ENCODE measurements around the gene IFITM1. TPM values are rescaled to one million over a fixed set of nuclear protein-coding genes. Genes with fewer than 3 reads are reported as not detected.
"Not testable (repeated sequence)": the region's sequence is repeated elsewhere in the genome, so short reads cannot be mapped to it uniquely, and the experiment has no call there.

Gene IFITM1
- total and polyA plus RNA-seq, 3 experiments from 2014 or later, result 70.7 to 2,153 (median 75.9) TPM

DNA sequence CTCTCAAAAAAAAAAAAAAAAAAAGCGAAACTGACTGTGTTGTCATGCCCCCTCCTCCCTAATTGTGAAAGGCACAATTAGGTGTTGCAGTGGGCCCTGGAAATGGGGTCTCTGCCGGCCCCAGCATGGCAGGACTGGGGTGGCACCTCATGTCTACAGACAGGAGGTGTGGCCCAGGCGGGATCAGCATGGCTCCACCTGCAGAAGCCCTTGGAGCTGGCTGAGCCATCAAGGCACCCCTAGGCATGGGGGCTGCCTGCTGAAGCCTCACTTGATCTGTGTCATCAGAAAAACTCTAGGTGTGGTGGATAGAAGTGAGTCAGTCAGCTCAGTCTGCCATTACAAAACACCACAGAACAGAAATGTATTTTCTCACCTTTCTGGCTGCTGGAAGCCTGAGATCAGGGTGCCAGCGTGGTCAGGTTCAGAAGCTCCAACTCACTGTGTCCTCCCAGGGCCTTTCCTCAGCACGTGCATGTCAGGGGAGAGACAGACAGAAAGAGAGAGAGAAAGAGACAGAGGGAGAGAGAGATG lies 45.4 kb downstream of the IFITM1 start:
- CTCF ChIA-PET, result interaction anchor here (0.8 to 1.6 kb wide), 4 partner anchors 8 to 54 kb away, joined by 3 to 4 read pairs (median 3); no protein-coding TSS in a partner anchor
- Mint-ChIP-seq H3K27ac (peak overlapping the region in 7 of 8 donors; percentile 38 to 99 (median 83)), H3K4me1 (peaks cover 23 to 24% (median 23%) of the 10 kb centered on the region in 3 donors), H3K9me3 (peaks cover 0 to 3% (median 0%) of the 10 kb centered on the region in 5 donors), H3K27me3 (no peaks in the 10 kb centered on the region), H3K36me3 (no peaks in the 10 kb centered on the region), H3K4me3 (peak overlapping the region in 2 of 7 donors; percentile 53 to 89)
- POLR2A ChIA-PET, result no interaction called here
- no peaks in the 10 kb centered on the region for H3K36me3 ChIP-seq (ENCODE audit: insufficient read depth, low read length)
- H3K4me1 ChIP-seq (ENCODE audit: insufficient read depth, low read length), result peaks cover 22% of the 10 kb centered on the region
- H3K4me3 ChIP-seq (ENCODE audit: low read length), result no peak overlapping the region
- H3K9me3 ChIP-seq (ENCODE audit: low read length), result no peaks in the 10 kb centered on the region
- peak in 2 of 5 donors; percentile 55 to 71 for DNase-seq
- H3K27me3 ChIP-seq (ENCODE audit: insufficient read depth, low read length, poor library complexity, severe bottlenecking), result no peaks in the 10 kb centered on the region
- no peak overlapping the region for H3K27ac ChIP-seq (ENCODE audit: low read depth, low read length)

DNA sequence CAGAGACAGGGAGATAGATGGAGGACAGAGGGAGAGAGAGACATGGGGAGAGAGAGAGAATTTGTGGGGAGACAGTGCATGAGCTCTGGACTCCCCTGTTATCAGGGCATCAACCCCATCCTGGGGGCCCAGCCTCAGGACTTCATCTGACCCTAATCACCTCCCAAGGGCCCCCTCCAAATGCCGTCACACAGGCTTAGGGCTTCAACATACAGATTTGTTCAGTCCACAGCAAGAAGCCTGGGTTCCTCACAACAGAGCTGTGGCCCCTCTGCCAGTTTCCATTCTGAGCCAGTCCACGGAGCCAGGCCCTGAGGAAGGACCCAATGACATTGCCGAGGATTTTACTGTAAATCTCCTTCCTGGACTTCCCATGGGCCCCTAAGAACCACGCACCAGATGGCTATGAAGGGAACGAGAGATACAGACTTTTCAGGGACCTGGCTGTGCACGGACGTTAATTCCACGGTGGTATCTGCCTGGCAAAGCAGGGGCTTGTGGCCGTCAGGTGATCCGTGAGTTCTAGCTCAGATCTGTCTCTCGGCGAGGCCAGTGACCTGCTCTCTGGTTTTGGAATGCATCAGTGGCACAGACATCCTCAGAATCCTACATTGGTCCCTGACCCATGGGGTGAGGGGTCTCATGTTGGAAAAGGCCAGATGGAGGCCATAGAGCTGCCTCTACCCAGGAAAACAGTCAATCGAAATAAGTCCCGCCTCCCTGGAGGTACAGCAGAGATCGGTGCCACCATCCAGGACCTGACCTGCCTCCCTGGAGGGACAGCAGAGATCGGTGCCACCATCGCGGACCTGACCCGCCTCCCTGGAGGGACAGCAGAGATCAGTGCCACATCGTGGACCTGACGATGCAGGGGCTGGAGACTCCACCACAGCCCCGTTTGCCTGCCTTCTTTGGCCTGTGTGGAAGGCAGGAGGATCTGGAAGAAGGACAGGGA lies 46.8 kb downstream of the IFITM1 start:
- H3K36me3 Mint-ChIP-seq, result no peaks in the 10 kb centered on the region
- peak in 1 of 5 donors; percentile 33 for DNase-seq
- Histone ChIP-seq H3K36me3 (ENCODE audit: insufficient read depth, low read length) (no peaks in the 10 kb centered on the region), H3K9me3 (ENCODE audit: low read length) (no peaks in the 10 kb centered on the region), H3K4me3 (ENCODE audit: low read length) (no peak overlapping the region), H3K27me3 (ENCODE audit: insufficient read depth, low read length, poor library complexity, severe bottlenecking) (no peaks in the 10 kb centered on the region), H3K4me1 (ENCODE audit: insufficient read depth, low read length) (peaks cover 19% of the 10 kb centered on the region), H3K27ac (ENCODE audit: low read depth, low read length) (no peak overlapping the region)
- H3K27ac Mint-ChIP-seq, result peak overlapping the region in 1 of 8 donors; percentile 38
- H3K4me3 Mint-ChIP-seq, result no peak overlapping the region
- POLR2A ChIA-PET, result no interaction called here
- CTCF ChIA-PET, result interaction anchor here (1.0 to 1.6 kb wide), 3 partner anchors 43 to 110 kb away, joined by 3 to 5 read pairs (median 3); no protein-coding TSS in a partner anchor
- H3K9me3 Mint-ChIP-seq, result peaks cover 0 to 3% (median 0%) of the 10 kb centered on the region in 5 donors
- peaks cover 0 to 4% of the 10 kb centered on the region in 2 donors for H3K27me3 Mint-ChIP-seq
- H3K4me1 Mint-ChIP-seq, result peaks cover 14 to 17% (median 15%) of the 10 kb centered on the region in 3 donors

DNA sequence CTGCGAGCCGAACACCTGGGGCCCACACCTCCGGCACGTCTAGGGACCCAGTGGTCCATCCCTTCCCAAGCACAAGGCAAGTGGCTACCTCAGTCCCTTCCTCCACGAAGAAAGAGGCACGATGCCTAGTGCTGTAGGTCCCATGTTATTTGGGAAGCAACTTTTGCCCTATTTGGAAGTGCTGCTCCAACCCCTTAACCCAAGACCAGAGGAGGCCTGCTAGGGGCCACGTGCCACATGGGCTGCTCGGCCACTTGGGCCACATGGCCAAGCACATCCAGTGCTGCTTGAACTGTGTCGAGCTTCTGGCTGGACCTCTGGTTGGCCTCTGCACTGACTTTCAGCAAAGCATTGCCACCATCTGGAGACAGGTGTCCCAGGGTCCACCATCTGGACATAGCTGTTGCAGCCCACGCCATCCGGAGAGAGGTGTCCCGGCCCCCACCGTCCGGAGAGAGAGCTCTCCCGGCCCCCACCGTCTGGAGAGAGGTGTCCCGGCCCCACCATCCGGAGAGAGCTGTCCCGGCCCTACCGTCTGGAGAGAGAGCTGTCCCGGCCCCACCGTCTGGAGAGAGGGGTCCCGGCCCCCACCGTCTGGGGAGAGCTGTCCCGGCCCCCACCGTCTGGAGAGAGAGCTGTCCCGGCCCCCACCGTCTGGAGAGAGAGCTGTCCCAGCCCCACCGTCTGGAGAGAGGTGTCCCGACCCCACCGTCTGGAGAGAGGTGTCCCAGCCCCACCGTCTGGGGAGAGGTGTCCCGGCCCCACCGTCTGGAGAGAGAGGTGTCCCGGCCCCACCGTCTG lies 49.0 kb downstream of the IFITM1 start:
- peak in 1 of 5 donors; percentile 46 for DNase-seq
- peaks cover 15% of the 10 kb centered on the region for H3K27me3 ChIP-seq (ENCODE audit: insufficient read depth, low read length, poor library complexity, severe bottlenecking)
- CTCF ChIA-PET, result interaction anchor here (1.1 to 3.7 kb wide), 13 partner anchors 7 to 155 kb away, joined by 3 to 32 read pairs (median 5); partner anchors contain the start of genes BET1L, IFITM2, PGGHG and PTDSS2
- POLR2A ChIA-PET, result no interaction called here
- H3K27ac Mint-ChIP-seq, result peak overlapping the region in 3 of 8 donors; percentile 42 to 54 (median 46)
- H3K36me3 ChIP-seq (ENCODE audit: insufficient read depth, low read length), result no peaks in the 10 kb centered on the region
- no peak overlapping the region for H3K4me3 ChIP-seq (ENCODE audit: low read length)
- H3K4me3 Mint-ChIP-seq, result peak overlapping the region in 1 of 7 donors; percentile 27
- H3K27ac ChIP-seq (ENCODE audit: low read depth, low read length), result no peak overlapping the region
- H3K27me3 Mint-ChIP-seq, result peaks cover 15 to 22% of the 10 kb centered on the region in 2 donors
- H3K36me3 Mint-ChIP-seq, result no peaks in the 10 kb centered on the region
- H3K4me1 ChIP-seq (ENCODE audit: insufficient read depth, low read length), result peaks cover 19% of the 10 kb centered on the region
- H3K9me3 ChIP-seq (ENCODE audit: low read length), result no peaks in the 10 kb centered on the region
- peaks cover 0 to 3% (median 0%) of the 10 kb centered on the region in 5 donors for H3K9me3 Mint-ChIP-seq
- H3K4me1 Mint-ChIP-seq, result peaks cover 17 to 21% (median 18%) of the 10 kb centered on the region in 3 donors

DNA sequence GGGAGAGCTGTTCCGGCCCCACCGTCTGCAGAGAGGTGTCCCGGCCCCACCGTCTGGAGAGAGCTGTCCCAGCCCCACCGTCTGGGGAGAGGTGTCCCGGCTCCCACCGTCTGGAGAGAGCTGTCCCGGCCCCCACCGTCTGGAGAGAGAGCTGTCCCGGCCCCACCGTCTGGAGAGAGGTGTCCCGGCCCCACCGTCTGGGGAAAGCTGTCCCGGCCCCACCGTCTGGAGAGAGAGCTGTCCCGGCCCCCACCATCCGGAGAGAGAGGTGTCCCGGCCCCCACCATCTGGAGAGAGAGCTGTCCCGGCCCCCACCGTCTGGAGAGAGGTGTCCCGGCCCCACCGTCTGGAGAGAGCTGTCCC lies 49.6 kb downstream of the IFITM1 start:
- not testable (repeated sequence) for H3K4me3 Mint-ChIP-seq; H3K9me3 Mint-ChIP-seq; H3K27ac Mint-ChIP-seq; H3K36me3 ChIP-seq (ENCODE audit: insufficient read depth, low read length); H3K4me3 ChIP-seq (ENCODE audit: low read length); DNase-seq; H3K36me3 Mint-ChIP-seq; H3K27ac ChIP-seq (ENCODE audit: low read depth, low read length); H3K9me3 ChIP-seq (ENCODE audit: low read length)
- Mint-ChIP-seq H3K4me1 (peaks cover 20 to 25% (median 23%) of the 10 kb centered on the region in 3 donors), H3K27me3 (peaks cover 21 to 28% of the 10 kb centered on the region in 2 donors)
- ChIA-PET POLR2A (interaction anchor here (0.9 kb wide), 1 partner anchor 49 kb away, joined by 3 read pairs; the partner anchor contains the start of gene IFITM1), CTCF (interaction anchor here (1.1 to 3.7 kb wide), 13 partner anchors 8 to 156 kb away, joined by 3 to 32 read pairs (median 5); partner anchors contain the start of genes BET1L, IFITM2, PTDSS2 and RIC8A)
- Histone ChIP-seq H3K27me3 (ENCODE audit: insufficient read depth, low read length, poor library complexity, severe bottlenecking) (peaks cover 21% of the 10 kb centered on the region), H3K4me1 (ENCODE audit: insufficient read depth, low read length) (peaks cover 25% of the 10 kb centered on the region)

DNA sequence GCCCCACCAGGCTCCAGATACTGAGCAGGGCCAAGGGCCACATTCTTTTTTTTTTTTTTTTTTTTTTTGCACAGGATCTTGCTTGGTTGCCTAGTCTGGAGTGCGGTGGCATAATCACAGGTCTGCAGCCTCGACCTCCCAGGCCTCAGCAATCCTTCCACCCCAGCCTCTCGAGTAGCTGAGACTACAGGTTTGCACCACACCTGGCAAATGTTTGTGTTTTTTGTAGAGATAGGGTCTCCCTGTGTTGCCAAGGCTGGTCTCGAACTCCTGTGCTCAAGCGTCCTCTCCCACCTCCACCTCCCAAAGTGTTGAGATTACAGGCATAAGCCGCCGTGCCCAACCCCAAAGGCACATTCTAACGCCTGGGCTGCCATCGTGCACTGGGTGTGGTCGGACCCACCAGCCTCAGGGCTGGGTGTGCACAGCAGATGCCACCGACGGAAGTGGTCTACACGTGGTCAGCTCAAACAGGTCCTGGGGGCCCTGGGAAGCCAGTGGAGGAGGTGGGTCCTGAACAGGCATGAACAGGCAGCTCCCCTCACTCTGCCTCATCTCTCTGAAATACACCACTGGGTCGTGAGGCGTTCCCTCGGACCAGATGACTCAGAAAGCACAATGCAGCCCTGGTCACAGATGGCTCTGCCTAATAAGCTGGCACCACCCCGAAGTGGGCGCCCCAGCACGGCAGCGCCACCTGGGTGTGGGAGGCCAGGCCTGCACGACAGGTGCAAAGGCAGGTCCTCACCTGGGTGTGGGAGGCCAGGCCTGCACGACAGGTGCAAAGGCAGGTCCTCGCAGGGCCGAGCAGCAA lies 50.3 kb downstream of the IFITM1 start:
- ChIA-PET CTCF (interaction anchor here (0.7 to 3.7 kb wide), 13 partner anchors 9 to 157 kb away, joined by 3 to 32 read pairs (median 5); partner anchors contain the start of genes BET1L, IFITM2, PTDSS2 and RIC8A), POLR2A (interaction anchor here (0.7 to 0.9 kb wide), 2 partner anchors 50 to 57 kb away, joined by 3 to 6 read pairs; partner anchors contain the start of genes IFITM1 and IFITM2)
- H3K4me1 ChIP-seq (ENCODE audit: insufficient read depth, low read length), result peaks cover 28% of the 10 kb centered on the region
- H3K4me3 Mint-ChIP-seq, result peak overlapping the region in 6 of 7 donors; percentile 17 to 74 (median 40)
- H3K4me3 ChIP-seq (ENCODE audit: low read length), result peak overlapping the region; percentile 20
- peaks cover 0 to 3% (median 0%) of the 10 kb centered on the region in 5 donors for H3K9me3 Mint-ChIP-seq
- H3K4me1 Mint-ChIP-seq, result peaks cover 19 to 27% (median 21%) of the 10 kb centered on the region in 3 donors
- no peaks in the 10 kb centered on the region for H3K9me3 ChIP-seq (ENCODE audit: low read length)
- H3K27me3 Mint-ChIP-seq, result peaks cover 23 to 31% of the 10 kb centered on the region in 2 donors
- no peaks in the 10 kb centered on the region for H3K36me3 ChIP-seq (ENCODE audit: insufficient read depth, low read length)
- peak overlapping the region in 6 of 8 donors; percentile 58 to 79 (median 68) for H3K27ac Mint-ChIP-seq
- H3K36me3 Mint-ChIP-seq, result no peaks in the 10 kb centered on the region
- H3K27ac ChIP-seq (ENCODE audit: low read depth, low read length), result no peak overlapping the region
- peak; percentile 58 to 81 (median 65) for DNase-seq
- peaks cover 24% of the 10 kb centered on the region for H3K27me3 ChIP-seq (ENCODE audit: insufficient read depth, low read length, poor library complexity, severe bottlenecking)
